Skin of body (tissue), 2 donors: Measurements from ENCODE around the gene ADARB2. TPM values are rescaled to one million over a fixed set of nuclear protein-coding genes. Genes with fewer than 3 reads are reported as not detected.

Experiments
- DNase-seq: peaks from one replicate; lab custom pipeline; 2025; lab: John Stamatoyannopoulos, UW
- total RNA-seq: library from RNA; depleted of rRNA; stranded (reverse); fragments of >200 nt; gene quantifications from one replicate; pipeline ENCODE4 v1.2.3, GENCODE V29; 2014

ADARB2 gene
- total RNA-seq, 1 donor from 2014 or later: 0.10 TPM

DNA sequence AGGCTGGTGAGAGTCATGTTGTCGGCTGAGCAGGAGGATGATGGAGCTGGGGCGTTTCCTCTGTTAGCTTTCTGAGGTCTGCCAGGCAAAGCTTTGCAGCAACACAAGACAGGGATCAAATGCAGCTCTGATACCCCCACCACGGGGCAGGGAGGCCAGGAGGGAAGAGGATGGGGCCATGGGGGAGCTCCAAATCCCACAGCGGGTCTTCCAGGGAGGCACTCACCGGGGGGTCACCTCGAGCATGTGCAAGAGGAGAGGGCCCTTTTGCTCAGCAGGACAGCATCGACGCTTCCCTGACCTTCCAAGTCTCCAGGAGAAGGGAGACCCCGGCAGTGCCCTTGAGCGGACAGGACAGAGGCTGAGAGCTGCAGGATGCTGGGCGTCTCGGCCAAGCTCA is 553.6 kb downstream of the ADARB2 start:
- DNase-seq: no peak

DNA sequence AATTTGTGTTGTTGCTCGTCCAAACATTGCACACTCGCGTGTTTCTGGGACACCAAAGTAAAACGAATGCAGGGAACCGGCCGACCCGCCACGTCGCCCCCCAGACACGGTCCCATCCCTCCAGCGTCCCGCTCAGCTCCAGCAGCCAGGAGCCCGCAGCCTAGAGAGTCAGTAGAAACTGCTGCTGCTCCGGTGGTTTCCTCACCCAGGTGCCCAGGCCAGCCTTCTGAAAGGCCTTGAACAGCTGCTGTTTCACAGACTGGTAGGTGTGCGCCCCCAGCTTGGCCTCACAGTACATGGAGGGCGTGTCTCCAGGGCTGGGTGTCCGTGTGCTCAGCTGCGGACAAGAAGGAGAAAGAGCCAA is 554.3 kb downstream of the ADARB2 start:
- DNase-seq: no peak

DNA sequence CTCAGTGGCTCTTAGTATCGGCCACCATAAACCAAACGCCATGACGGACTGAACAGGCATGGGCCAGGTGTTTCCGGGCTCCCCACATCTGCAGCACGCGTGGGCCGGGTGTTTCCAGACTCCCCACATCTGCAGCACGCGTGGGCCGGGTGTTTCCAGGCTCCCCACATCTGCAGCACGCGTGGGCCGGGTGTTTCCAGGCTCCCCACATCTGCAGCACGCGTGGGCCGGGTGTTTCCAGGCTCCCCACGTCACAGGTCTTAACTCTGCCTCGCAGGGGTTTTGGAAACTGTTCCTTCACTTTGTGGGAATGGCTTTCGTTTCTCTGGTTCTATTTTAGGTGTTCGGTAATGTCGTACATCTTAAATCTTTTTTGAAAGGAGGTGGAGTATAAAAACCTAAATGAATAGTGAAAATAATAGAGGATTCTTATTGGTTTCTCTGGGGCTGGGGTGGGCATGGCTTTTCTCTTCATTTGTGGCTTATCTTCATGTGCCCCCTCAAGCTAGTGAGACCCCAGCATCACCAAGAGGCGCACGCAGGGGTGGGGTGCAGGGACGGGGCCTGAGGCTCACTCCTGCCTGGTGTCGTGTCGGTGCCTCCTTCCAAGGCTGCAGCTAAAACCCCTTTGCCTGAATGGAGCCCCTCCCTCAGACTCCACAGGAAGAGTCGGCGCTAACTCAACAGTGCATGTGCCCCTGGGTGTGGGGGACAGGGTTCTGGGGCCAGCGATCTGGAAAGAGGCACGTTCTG is 554.9 kb downstream of the ADARB2 start:
- no peak for DNase-seq

DNA sequence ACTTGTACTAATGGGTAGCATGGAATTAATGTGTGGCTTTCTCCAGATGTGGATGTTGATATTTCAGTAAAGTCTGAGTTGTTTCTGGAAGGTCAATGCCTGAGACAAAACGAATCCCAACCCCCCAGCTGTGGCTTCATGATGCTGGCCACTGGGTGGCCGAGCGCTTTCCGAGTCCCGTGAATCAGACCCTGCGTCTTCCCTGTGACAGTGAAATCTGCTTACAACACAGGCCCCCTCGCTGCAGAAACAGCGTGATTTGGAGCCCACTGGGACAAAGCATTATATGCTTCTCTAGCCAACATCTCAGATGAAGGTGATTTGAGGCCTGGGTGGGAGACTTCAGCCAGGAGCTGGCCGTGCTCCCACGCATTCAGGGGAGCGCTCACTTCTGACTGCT is 556.5 kb downstream of the ADARB2 start:
- no peak for DNase-seq

DNA sequence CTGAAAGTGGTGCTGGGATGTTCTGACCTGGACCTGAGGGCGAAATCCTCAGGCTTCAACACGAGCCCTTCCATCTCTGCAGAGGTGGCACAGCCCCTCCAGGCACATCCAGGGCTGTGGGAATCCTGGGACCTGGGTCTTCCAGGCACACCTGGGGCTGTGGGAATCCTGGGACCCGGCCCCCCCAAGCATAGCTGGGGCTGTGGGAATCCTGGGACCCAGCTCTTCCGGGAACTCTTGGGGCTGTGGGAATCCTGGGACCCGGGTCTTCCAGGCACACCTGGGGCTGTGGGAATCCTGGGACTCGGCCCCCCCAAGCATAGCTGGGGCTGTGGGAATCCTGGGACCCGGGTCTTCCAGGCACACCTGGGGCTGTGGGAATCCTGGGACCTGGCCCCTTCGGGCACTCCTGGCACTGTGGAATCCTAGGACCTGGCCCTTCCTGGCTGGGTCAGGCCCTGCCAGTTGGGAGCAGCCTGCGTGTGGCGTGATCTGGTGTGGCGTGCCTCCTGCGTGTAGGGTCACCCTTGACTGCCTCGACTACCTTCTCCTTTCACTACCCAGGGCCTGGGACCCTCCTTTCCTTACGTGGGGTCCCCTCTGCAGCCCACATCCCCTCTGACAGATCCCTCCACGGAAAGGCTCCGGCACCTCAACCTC is 557.1 kb downstream of the ADARB2 start:
- DNase-seq: no peak

DNA sequence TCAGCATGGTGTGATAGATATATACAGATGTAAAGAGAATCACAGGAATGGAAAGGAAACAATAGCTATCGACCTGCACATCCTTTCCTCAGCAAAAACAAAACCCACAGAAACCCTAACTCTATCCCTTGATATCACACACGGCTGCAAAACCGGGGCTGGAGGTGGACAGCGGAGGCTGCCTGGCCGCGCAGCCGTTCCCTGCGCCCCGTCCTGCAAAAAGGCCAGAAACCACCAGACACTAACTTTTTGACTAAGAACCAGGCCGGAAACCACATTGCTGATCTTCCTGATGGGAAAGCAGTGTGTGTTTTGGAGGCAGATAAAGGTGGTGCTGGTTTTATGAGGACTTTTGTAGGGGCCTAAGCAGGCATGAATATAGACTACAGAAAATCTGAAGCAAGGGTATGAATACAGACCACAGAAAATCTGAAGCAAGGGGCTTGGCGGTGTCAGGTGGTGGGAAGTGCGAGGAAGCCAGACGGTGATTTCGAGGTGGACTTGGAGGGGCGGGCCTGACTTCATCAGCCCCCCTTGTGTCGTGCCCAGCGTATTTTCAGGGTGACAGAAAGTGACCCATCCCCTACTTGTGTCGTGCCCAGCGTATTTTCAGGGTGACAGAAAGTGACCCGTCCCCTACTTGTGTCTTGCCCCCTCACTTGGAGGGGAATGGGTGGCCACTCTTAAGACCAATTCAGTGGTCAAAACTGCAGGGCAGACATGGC is 557.8 kb downstream of the ADARB2 start:
- no peak for DNase-seq

DNA sequence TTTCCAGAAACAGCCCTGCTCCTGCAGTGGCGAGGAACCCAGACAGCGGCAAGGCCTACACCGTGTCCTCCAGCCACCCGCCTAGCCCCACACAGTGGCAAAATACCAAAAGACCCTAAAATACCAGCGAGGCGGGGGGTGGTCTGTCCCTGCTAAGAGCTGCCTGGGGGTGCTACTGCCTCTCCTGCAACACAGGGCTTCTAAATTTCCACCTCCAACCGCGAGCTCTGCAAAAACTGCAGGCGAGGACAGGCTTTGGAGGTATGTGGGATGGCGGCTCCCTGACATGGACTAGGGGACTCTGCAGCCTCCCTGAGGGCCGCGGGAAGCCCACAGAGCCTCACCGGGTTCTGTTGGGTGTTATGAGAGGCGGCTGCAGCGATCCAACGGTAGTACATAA is 558.8 kb downstream of the ADARB2 start:
- no peak for DNase-seq

DNA sequence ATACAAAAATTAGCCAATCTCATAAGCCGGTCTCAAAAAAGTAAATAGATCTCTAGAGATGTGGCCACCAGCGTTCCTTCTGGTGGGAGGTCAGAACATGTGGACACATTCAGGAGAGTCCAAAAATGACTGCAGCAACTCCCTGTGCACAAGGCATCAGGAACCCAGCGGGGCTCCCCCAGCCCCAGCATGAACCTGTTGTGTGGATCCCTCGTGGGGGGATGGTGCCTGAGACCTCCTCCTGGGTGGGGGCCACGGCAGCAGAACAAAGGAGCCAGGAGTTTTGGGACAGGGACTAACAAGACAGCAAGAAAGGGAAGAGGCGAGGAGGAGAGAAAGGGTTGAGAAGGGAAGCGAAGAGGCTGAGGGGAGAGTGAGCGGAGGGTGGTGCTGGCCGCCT is 559.4 kb downstream of the ADARB2 start:
- no peak for DNase-seq

DNA sequence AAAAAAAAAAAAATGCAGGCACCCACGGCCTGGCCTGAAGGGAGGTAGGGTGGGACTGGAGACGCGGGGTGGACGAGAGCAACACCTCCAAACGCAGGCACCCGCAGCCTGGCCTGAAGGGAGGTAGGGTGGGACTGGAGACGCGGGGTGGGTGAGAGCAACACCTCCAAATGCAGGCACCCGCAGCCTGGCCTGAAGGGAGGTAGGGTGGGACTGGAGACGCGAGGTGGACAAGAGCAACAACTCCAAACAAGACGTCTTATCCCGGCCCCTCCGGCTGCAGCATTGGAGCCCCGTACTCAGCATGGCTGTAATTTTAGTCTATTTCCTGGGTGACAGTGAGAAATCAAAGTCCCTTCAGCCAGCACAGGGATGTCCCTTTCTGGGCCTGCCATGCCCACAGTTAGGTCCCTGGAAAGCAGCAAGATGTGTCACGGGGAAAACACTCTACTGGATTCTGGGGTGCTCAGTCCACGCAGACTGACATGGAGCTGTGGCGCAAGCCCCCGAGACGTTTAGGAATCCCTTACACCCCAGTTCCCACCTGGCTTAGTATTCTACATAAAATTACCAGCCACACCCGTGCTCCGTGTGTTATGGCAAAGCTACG is 561.3 kb downstream of the ADARB2 start:
- DNase-seq: no peak

DNA sequence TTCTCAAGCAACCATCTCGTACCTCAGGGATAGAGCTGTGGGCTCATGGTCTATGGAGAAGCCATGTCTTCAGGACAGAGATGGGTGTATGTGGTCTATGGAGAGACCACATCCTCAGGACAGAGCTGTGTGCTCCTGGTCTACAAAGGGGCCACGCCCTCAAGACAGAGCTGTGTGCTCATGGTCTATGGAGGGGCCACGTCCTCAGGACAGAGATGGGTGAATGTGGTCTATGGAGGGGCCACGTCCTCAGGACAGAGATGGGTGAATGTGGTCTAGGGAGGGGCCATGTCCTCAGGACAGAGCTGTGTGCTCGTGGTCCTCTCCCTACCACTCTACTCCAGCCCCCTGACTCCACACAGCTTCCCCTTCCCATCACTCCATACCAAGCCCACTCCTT is 563.3 kb downstream of the ADARB2 start:
- no peak for DNase-seq

DNA sequence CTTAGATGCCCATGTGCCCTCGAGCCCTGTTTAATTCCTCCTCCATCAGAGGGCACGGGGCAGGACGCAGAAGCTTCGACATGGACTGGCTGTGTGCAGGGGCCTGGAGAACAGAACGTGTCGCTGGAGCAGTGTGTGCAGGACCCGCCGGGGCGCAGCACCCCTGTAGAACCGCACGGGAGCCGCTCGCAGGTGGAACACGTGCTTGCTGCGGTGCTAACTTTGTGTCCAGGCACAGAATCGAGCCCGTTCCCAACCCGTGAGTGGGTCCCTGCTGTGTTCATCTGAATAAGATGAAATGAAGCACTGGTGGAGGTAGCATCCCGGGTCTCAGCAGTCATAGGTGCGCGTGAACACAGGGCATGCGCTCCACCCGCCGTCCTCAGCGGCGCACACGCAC is 564.2 kb downstream of the ADARB2 start:
- no peak for DNase-seq

DNA sequence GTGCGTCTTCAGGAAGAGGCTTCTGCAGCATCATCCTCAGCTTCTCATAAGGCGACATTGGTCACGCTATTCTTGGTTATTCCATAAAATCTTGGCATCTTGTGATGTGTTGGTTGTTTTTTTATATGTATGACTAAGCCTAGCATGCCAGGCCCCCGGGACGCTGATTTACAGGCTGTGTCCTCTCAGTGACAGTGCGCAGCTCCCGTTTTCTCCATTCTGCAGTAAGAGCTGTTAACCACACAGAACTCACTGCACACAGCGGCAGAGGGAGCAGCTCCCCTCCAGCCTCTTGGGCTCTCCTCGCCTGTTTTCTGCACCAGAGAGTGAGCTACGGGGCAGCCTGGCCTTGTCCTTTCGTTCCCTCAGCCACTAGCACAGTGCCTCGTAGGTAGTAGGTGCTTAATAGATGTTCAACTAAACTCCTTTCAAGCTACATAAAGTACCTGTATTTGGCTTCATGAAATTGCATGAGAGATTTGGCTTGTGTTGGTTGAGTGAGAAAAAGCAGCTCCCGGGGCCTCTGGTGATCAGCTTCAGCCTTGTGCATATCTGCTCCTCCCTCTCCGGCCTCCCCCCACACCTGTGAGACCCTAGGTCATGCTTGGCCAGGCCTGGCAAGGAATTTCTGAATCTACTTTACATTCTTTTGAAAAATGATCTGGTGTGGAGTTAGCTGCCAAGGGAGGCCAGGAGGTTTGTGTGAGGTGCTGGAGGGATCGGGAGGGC is 564.9 kb downstream of the ADARB2 start:
- no peak for DNase-seq

DNA sequence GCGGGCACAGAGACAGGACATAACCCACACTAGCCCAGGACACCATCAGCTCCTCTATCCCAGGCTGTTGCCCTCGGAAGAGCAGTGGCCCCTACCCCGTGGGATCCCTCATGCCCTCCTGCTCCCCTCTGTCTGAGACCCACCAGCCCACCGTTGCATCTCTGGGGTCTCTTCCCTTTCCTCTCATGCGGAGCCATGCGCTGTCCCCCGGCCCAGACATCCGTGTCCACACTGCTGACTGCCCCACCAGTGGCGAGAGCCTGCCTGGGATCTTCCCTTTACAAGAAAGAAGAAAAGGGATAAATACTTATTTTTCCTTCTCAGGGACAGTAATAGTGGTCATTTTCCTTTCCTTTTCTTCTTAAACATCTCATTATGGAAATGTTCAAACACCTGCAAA is 565.7 kb downstream of the ADARB2 start:
- no peak for DNase-seq

DNA sequence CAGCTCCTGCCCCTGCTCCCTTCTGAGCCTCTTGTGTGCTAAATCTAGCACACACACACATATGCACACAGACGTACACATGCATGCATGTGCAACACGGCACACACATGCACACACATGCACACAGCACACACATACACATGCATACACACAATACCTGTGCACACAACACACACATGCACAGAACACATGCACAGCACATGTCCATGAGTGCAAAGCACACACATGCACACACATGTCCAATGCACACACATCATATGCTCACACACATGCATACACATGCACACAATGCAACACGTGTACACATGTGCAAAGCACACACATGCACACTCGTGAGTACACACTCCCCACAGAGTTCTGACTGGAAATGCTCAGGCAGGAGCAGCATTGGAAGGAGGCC is 566.1 kb downstream of the ADARB2 start:
- no peak for DNase-seq

DNA sequence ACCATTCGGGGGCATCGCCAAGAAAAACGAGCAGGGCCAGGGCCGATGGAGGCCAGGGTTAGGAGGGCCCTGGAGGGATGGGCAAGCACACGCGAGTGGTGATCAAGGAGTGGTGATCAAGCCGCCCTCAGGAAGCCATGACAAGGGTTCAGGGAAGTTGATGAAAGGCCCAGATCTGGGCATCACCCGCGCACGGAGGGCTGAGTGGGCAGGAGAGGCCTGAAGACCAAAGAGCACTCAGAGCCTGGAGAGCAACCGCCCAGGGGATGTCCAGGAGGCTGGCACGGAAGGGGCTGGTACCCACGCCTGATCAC is 566.5 kb downstream of the ADARB2 start:
- no peak for DNase-seq

DNA sequence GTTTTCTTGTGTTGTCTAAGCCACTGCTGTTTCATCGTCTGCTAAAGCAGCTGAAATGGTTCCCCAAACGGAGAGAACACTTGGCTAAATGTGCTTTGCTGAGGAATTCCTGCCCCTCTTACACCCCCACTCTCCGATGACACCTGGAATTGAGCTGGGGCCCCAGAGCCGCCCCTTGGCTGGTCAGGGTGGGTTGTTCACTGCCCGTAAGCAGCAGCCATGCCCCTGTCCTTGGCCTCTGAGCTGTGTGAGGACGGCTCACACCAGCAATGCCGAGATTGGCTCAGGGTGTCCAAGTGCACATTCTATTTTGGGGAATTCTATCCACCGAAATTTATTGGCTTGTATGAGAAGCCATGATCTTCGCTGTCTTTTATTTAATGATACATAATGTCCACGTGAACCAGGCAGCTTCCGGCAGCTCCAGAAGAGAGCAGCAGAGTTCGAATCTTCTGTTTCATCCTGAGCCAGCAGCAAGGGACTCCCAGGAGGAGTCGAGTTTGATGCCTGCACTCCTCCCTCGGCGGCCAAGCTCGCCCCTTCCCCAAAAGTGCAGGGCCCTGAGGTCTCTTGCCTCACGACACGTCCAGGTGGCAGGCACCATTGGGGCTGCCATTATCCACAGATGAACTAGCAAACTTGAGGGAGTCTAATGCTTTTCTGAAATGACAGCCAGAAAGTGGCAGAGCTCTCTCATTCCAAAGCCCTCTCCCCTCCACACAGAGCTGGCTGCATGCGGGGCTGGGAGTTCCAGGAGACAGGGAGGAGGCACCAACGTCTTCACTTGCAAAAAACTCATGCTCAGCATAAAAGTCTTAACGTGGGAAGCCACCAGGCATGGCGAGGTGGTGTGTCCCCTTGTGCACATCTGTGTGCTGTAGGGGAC is 567.1 kb downstream of the ADARB2 start:
- no peak for DNase-seq

DNA sequence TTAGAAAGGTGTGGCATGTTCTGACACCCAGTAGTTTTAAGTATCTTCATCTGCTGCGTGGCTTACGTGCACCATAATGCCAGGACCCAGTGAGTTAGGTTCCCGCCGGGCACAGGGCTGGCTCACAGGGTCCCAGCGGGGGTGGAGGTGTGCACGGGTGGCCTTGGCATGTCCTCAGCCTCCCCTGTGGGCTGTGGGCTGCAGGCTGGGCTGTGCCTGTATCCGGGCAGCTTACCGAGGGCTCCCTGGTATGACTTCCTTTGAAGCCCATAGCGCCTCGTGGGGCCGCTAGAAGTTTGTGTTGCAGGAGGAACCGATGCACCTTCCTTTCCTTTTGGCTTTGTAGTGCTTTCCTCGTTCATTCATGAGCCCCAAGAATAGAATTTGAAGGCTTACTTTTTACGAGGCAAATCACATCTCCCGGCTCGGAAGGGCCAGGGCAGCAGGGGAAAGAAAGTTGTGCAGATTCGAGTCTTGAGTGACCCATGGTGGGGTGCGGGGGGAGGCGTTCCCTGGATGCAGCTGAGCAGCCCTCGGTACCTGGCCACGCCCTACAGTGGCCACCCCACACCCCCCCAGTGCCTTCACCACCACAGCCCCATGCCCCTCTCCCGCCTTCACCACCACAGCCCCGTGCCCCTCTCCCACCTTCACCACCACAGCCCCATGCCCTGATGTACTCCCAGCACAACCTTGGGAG is 568.0 kb downstream of the ADARB2 start:
- DNase-seq: no peak

DNA sequence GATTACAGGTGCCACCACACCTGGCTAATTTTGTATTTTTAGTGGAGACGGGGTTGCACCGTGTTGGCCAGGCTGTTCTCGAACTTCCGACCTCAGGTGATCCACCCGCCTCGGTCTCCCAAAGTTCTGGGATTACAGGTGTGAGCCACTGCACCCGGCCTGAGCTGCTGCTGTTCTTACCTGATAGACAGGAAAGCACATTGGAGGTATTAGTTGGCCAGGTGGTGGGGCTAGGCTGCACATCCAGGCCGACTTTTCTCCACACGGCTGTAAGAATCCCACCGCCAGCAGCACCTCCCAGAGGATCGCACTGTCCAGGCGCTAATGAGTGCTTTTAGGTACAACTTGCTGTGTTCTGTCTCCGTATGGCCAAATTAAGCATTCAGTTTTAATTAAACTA is 568.6 kb downstream of the ADARB2 start:
- DNase-seq: no peak

DNA sequence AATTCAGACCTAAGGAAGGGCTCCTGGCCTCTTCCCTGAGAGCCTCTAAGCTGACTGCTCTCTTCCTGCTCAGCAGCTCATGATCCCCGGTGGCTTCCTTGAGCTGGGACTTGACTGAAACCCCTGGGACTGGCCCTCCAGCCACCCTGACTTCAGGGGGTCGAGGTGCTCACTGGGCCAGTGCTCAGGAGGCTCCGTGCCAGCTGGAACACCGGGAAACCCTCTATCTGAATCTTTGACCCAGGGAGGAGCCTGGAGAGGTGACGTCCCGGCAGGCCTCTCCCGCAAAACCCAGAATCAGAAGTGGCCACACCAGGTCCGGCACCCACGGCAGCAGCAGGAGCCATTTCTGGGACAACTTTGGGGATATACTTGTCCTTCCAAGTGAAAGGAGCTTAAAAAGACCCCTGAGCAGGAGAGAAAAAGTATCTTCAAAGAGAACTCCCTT is 570.5 kb downstream of the ADARB2 start:
- DNase-seq: no peak
